GM12873 (cell line): ENCODE measurements around the gene FABP7.

Experiments used
- TF ChIP-seq, protein P1 (sequence below): IDR thresholded peaks from 2 replicates; pipeline ENCODE4 v1.5.1; 2012; ENCODE audit warnings: low read depth, mild to moderate bottlenecking, moderate library complexity, low read length, control low read depth; ENCODE audit not compliant: insufficient read depth; ENCODE audit errors: missing control alignments

Gene FABP7

GRCh38 chr6:122736616-122737015 lies 42.9 kb upstream of the FABP7 start:
- TF ChIP-seq, protein P1, sequence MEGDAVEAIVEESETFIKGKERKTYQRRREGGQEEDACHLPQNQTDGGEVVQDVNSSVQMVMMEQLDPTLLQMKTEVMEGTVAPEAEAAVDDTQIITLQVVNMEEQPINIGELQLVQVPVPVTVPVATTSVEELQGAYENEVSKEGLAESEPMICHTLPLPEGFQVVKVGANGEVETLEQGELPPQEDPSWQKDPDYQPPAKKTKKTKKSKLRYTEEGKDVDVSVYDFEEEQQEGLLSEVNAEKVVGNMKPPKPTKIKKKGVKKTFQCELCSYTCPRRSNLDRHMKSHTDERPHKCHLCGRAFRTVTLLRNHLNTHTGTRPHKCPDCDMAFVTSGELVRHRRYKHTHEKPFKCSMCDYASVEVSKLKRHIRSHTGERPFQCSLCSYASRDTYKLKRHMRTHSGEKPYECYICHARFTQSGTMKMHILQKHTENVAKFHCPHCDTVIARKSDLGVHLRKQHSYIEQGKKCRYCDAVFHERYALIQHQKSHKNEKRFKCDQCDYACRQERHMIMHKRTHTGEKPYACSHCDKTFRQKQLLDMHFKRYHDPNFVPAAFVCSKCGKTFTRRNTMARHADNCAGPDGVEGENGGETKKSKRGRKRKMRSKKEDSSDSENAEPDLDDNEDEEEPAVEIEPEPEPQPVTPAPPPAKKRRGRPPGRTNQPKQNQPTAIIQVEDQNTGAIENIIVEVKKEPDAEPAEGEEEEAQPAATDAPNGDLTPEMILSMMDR: no peak

- TF ChIP-seq, protein P1: no peak
These were observed 39.4 kb upstream of the FABP7 start for GRCh38 chr6:122740091-122740490.

DNA sequence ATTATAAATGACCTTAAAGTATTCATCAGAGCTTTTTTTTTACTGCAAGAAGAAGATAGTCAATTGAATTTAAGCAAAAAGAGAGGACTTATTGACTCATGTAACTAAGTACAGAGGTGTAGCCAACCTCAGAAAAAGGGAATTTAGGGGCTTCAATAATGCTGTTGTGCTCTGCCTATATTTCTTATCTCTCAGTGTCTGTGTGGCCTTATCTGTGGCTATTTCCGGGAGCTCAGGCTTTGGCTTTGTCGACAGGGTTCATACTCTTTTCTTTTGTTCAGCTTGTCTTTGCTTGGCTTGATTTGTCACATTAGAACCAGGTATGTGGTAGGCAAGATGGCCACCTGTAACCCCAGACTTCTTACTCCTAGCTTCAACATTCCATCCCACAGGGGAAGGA lies 38.6 kb upstream of the FABP7 start:
- TF ChIP-seq, protein P1: no peak

DNA sequence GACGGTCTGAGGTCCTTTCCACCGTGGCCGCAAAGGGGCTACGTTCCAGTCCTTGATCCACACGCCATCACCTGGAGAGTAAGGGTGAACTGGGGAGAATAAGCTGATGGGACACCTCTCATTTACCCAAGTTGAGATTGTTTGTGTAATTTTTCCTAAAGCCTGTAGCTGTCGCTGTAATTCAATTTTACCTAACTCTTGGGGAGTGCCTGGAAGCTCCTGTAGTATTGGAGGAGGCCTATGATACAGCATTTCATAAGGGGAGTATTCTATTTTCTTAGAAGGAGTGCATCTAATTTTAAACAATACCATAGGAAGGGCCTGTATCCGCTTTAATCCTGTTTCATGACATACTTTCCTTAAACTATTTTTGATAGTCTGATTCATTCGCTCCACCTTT lies 35.3 kb upstream of the FABP7 start:
- TF ChIP-seq, protein P1: peak; percentile 44

GRCh38 chr6:122746688-122747087 lies 32.8 kb upstream of the FABP7 start:
- TF ChIP-seq, protein P1: no peak

GRCh38 chr6:122747573-122747972 lies 31.9 kb upstream of the FABP7 start:
- TF ChIP-seq, protein P1: no peak

DNA sequence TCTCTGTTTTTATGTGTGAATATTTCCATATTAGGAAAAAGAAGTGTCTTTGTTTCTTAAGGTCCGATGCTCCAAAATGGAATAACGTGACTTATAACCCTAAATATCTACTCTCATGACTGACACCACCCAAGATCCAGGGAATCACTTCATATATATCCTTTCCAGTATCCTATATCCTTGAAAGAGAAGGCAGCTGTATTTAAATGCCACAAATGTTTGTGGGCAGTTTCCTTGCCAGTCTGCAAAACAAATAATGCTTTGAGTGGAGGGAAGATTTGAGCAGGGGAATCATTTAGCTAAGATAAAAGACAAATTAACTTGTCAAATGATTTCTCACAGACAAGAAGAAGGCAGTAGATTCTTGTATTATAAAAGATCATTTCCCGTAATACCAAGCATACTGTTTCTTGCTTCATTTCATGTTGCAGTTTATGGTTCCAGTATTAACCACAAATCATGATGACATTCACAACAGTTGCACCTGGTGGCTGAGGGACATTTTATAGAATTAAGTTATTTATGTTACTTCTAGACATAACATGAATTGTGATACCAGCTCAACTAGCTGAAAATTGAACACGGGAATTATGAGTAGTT lies 30.0 kb upstream of the FABP7 start:
- TF ChIP-seq, protein P1: no peak

DNA sequence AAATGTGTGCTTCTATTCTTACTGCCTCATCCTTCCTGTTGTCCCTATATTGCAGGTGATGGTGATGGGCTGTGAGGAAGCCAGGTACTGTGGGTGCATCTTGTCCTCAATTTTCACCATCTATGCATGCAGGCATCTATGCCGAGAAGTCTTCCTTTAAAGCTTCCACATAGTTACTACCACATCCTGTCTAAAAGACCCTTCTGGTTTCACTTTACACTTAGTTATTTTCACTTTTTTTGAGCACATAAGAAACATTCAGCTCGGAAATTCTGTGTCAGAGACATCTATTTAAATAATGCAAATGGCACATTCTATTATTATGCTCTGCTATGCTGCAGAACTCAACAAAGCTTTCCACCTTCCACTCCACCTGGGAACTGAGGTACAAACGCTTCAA lies 28.2 kb upstream of the FABP7 start:
- TF ChIP-seq, protein P1: no peak
